ENCODE data around the gene ATP1A1.

DNA sequence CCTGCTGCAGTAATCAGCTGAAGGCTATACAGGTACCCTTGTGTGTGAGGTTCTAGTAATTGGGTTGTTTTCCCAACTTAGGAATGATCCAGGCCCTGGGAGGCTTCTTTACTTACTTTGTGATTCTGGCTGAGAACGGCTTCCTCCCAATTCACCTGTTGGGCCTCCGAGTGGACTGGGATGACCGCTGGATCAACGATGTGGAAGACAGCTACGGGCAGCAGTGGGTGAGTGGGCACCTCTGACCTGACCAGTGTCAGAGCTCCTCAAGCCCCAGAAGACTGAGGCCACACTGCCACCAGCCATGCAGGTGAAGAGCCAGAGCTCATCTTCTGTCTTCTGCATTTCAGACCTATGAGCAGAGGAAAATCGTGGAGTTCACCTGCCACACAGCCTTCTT, 27.7 kb downstream of the ATP1A1 start:
- TF ChIP-seq, protein P1, sequence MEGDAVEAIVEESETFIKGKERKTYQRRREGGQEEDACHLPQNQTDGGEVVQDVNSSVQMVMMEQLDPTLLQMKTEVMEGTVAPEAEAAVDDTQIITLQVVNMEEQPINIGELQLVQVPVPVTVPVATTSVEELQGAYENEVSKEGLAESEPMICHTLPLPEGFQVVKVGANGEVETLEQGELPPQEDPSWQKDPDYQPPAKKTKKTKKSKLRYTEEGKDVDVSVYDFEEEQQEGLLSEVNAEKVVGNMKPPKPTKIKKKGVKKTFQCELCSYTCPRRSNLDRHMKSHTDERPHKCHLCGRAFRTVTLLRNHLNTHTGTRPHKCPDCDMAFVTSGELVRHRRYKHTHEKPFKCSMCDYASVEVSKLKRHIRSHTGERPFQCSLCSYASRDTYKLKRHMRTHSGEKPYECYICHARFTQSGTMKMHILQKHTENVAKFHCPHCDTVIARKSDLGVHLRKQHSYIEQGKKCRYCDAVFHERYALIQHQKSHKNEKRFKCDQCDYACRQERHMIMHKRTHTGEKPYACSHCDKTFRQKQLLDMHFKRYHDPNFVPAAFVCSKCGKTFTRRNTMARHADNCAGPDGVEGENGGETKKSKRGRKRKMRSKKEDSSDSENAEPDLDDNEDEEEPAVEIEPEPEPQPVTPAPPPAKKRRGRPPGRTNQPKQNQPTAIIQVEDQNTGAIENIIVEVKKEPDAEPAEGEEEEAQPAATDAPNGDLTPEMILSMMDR (IDR thresholded peaks at IDR 0.05): no peak
- no peak for TF ChIP-seq POLR2A (IDR thresholded peaks at IDR 0.05)

Data from lower leg skin (tissue), 3 donors.